Prostate gland (tissue), 2 donors: Measurements from ENCODE around the gene SAMD4A. TPM values are rescaled to one million over a fixed set of nuclear protein-coding genes. Genes with fewer than 3 reads are reported as not detected.

Source experiments
- DNase-seq: peaks from one replicate; pipeline ENCODE4 v3.0.0-alpha.2; 2019; ENCODE audit warnings: low spot score
- H3K27ac ChIP-seq, 2 donors: fragments of 200-600 bp; sonication (generic); 2 replicates each; pipeline ENCODE4 v1.5.1; 2017 to 2019
- H3K27me3 ChIP-seq: fragments of 200-600 bp; sonication (generic); replicated peaks from 2 replicates; pipeline ENCODE4 v1.5.1; 2019; ENCODE audit not compliant: insufficient read depth
- H3K36me3 ChIP-seq, 2 donors: fragments of 200-600 bp; sonication (generic); 1 replicate in 1 of 2; 2 replicates in 1 of 2; pipeline versions ENCODE4 v1.5.1 to v1.8.1; 2017 to 2019
- H3K4me1 ChIP-seq: fragments of 200-600 bp; sonication (generic); replicated peaks from 2 replicates; pipeline ENCODE4 v1.5.1; 2019
- H3K4me3 ChIP-seq, 2 donors: fragments of 200-600 bp; sonication (generic); 2 replicates each; pipeline ENCODE4 v1.5.1; 2017 to 2019
- H3K9me3 ChIP-seq: fragments of 200-600 bp; sonication (generic); 2 replicates; pipeline ENCODE4 v1.5.1; 2017
- CTCF ChIP-seq, 4 experiments: fragments of 200-600 bp in 2 of 4; fragments of 450-650 bp in 2 of 4; sonication (generic) in 2 of 4; IDR thresholded peaks; 1 replicate in 3 of 4; 2 replicates in 1 of 4; pipeline ENCODE4 v1.5.1; 2016 to 2019; ENCODE audit warnings: antibody characterized with exemption in 4 of 4, mild to moderate bottlenecking in 2 of 4, moderate library complexity in 2 of 4
- POLR2A ChIP-seq: fragments of 450-650 bp; IDR thresholded peaks from one replicate; pipeline ENCODE4 v1.6.1; 2016; ENCODE audit warnings: antibody characterized with exemption, mild to moderate bottlenecking
- POLR2AphosphoS5 ChIP-seq: sonication (generic); formaldehyde crosslinking; IDR thresholded peaks from one replicate; pipeline ENCODE4 v1.6.1; 2017; ENCODE audit warnings: antibody characterized with exemption
- WGBS: methylation state at CpG from one replicate; pipeline ENCODE4 v1.1.5; 2018; 5-methylcytosine and 5-hydroxymethylcytosine counted together
- intact Hi-C: fragments of 100-400 bp; cut with DNase I; formaldehyde crosslinking; loops from one replicate; pipeline ENCODE4 v1.14.2; 2022
- total RNA-seq, 2 donors: library from RNA; depleted of rRNA; stranded (reverse); fragments of >200 nt; gene quantifications; one replicate each; pipeline ENCODE4 v1.1.0, GENCODE V29; 2016

SAMD4A gene
- 10 to 100 TPM; 18.1 to 38.5 TPM for total RNA-seq

- Histone ChIP-seq H3K36me3 (no peaks in the 10 kb centered on the region), H3K4me3 (peak within 1 kb of the TSS; percentile 65 to 66), H3K4me1 (no peaks in the 10 kb centered on the region), H3K27ac (peak within 1 kb of the TSS; percentile 93 to 97), H3K27me3 (no peaks in the 10 kb centered on the region), H3K9me3 (no peaks in the 10 kb centered on the region)
- WGBS: under 1% methylated on average over 53 of the region's 91 CpGs
- TF ChIP-seq POLR2AphosphoS5: peak; percentile 36
- peak in 2 of 4 experiments; percentile 27 to 42 for TF ChIP-seq CTCF (IDR thresholded peaks at IDR 0.05)
- TF ChIP-seq POLR2A: peak; percentile 44
- intact Hi-C loops: loop anchor here (2.0 kb wide), 1 partner anchor 110 kb away; no protein-coding TSS in a partner anchor
- DNase-seq: peak; percentile 73
Observed at GRCh38 chr14:54566410-54567223, at the start of gene SAMD4A. SAMD4A (plus strand) TSS chr14:54567128; CDS start chr14:54567917, 789 bp downstream.

GRCh38 chr14:54524410-54524809, 42.5 kb upstream of the SAMD4A start:
- no peak overlapping the region for H3K4me3 ChIP-seq
- H3K27ac ChIP-seq: no peak overlapping the region
- no peak for DNase-seq
- no peaks in the 10 kb centered on the region for H3K9me3 ChIP-seq
- 97% methylated on average over 4 of the region's 4 CpGs for WGBS
- no peaks in the 10 kb centered on the region for H3K36me3 ChIP-seq
- TF ChIP-seq CTCF (IDR thresholded peaks at IDR 0.05) (no peak), POLR2AphosphoS5 (no peak), POLR2A (no peak)
- H3K27me3 ChIP-seq: no peaks in the 10 kb centered on the region
- intact Hi-C loops: no loop called here
- H3K4me1 ChIP-seq: no peaks in the 10 kb centered on the region

GRCh38 chr14:54528973-54529372, 38.0 kb upstream of the SAMD4A start:
- H3K27ac ChIP-seq: no peak overlapping the region

GRCh38 chr14:54529811-54530210, 37.1 kb upstream of the SAMD4A start:
- no peaks in the 10 kb centered on the region for H3K4me1 ChIP-seq
- no peak overlapping the region for H3K27ac ChIP-seq
- DNase-seq: peak; percentile 64
- no peaks in the 10 kb centered on the region for H3K36me3 ChIP-seq
- H3K9me3 ChIP-seq: no peaks in the 10 kb centered on the region
- H3K4me3 ChIP-seq: no peak overlapping the region
- H3K27me3 ChIP-seq: no peaks in the 10 kb centered on the region
- WGBS: 7% methylated on average over 1 of the region's 1 CpG
- TF ChIP-seq POLR2AphosphoS5: peak; percentile 60
- no peak for TF ChIP-seq CTCF (IDR thresholded peaks at IDR 0.05)
- TF ChIP-seq POLR2A: no peak
- intact Hi-C loops: no loop called here

More at GRCh38 chr14:54528973-54529372, 38.0 kb upstream of the SAMD4A start:
- no peak overlapping the region for H3K4me3 ChIP-seq
- intact Hi-C loops: no loop called here
- WGBS: 57% methylated on average over 2 of the region's 2 CpGs
- no peaks in the 10 kb centered on the region for H3K27me3 ChIP-seq
- H3K4me1 ChIP-seq: no peaks in the 10 kb centered on the region
- TF ChIP-seq POLR2AphosphoS5: no peak
- TF ChIP-seq CTCF (IDR thresholded peaks at IDR 0.05): no peak
- TF ChIP-seq POLR2A: no peak
- no peaks in the 10 kb centered on the region for H3K9me3 ChIP-seq
- no peak for DNase-seq
- H3K36me3 ChIP-seq: no peaks in the 10 kb centered on the region
